ENCODE data around the gene DCC. TPM values are rescaled to one million over a fixed set of nuclear protein-coding genes. Genes with fewer than 3 reads are reported as not detected.

Gene DCC
- total and polyA plus RNA-seq, 4 donors = 0.16 to 5.3 (median 2.5) TPM

DNA sequence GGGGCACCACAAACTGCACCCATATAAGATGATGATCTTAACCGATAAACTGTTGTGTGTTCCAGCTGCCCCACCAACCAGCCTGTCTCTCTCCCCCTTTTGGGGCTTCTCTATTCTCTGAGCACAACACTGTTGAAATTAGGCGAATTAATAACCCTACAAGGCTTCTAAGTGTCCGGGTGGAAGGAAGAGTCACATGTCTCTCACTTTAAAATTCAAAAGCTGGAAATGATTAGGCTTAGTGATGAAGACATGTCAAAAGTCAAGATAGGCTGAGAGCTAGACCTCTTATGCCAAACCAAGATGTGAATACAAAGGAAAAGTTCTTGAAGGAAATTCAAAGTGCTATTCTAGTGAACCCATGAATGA is 1102.4 kb downstream of the DCC start:
- DNase-seq = no peak
- ATAC-seq (ENCODE audit: insufficient read depth, low FRiP score) = no peak
- H3K4me1 ChIP-seq (ENCODE audit: control insufficient read depth in 5 of 5, insufficient read depth in 5 of 5, low read length in 5 of 5) = no peaks in the 10 kb centered on the region
- no peak overlapping the region for H3K9ac ChIP-seq (ENCODE audit: insufficient read depth in 1 of 2, low read length in 2 of 2)
- 78 to 88% methylated on average over 3 of the region's 3 CpGs for WGBS, 2 donors
- no peak overlapping the region for H3K4me3 ChIP-seq
- no peaks in the 10 kb centered on the region for H3K36me3 ChIP-seq (ENCODE audit: control insufficient read depth in 4 of 4, insufficient read depth in 4 of 4, low read length in 4 of 4)
- no peaks in the 10 kb centered on the region for H3K27me3 ChIP-seq (ENCODE audit: control insufficient read depth in 3 of 3, insufficient read depth in 3 of 3, low read length in 2 of 3)
- H3K27ac ChIP-seq (ENCODE audit: low read depth in 1 of 2, low read length in 1 of 2) = no peak overlapping the region
- TF ChIP-seq, protein P1, sequence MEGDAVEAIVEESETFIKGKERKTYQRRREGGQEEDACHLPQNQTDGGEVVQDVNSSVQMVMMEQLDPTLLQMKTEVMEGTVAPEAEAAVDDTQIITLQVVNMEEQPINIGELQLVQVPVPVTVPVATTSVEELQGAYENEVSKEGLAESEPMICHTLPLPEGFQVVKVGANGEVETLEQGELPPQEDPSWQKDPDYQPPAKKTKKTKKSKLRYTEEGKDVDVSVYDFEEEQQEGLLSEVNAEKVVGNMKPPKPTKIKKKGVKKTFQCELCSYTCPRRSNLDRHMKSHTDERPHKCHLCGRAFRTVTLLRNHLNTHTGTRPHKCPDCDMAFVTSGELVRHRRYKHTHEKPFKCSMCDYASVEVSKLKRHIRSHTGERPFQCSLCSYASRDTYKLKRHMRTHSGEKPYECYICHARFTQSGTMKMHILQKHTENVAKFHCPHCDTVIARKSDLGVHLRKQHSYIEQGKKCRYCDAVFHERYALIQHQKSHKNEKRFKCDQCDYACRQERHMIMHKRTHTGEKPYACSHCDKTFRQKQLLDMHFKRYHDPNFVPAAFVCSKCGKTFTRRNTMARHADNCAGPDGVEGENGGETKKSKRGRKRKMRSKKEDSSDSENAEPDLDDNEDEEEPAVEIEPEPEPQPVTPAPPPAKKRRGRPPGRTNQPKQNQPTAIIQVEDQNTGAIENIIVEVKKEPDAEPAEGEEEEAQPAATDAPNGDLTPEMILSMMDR (IDR thresholded peaks at IDR 0.05; ENCODE audit: control extremely low read depth, extremely low read depth) = no peak
- no peaks in the 10 kb centered on the region for H3K9me3 ChIP-seq (ENCODE audit: control insufficient read depth in 4 of 4, insufficient read depth in 3 of 4, low read length in 3 of 4)

DNA sequence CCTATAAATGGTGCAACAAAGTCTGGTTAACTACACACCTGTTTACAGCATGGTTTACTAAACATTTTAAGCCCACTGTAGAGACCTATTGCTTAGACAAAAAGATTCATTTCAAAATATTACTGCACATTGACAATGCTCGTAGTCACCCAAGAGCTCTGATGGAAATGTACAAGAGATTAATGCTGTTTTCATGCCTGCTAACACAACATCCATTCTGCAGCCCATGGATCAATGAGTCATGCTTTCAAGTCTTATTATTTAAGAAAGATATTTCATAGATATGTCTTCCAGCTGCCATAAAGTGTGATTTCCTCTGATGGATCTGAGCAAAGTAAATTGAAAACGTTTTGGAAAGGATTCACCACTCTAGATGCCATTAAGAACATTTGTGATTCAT is 1103.3 kb downstream of the DCC start:
- Histone ChIP-seq H3K27me3 (ENCODE audit: control insufficient read depth in 3 of 3, insufficient read depth in 3 of 3, low read length in 2 of 3) (no peaks in the 10 kb centered on the region), H3K4me3 (no peak overlapping the region), H3K9ac (ENCODE audit: insufficient read depth in 1 of 2, low read length in 2 of 2) (no peak overlapping the region), H3K27ac (ENCODE audit: low read depth in 1 of 2, low read length in 1 of 2) (no peak overlapping the region), H3K9me3 (ENCODE audit: control insufficient read depth in 4 of 4, insufficient read depth in 3 of 4, low read length in 3 of 4) (no peaks in the 10 kb centered on the region), H3K36me3 (ENCODE audit: control insufficient read depth in 4 of 4, insufficient read depth in 4 of 4, low read length in 4 of 4) (no peaks in the 10 kb centered on the region), H3K4me1 (ENCODE audit: control insufficient read depth in 5 of 5, insufficient read depth in 5 of 5, low read length in 5 of 5) (no peaks in the 10 kb centered on the region)
- ATAC-seq (ENCODE audit: insufficient read depth, low FRiP score) (no peak), DNase-seq (no peak)
- TF ChIP-seq, protein P1 (IDR thresholded peaks at IDR 0.05; ENCODE audit: control extremely low read depth, extremely low read depth) = no peak
- 48 to 68% methylated on average over 2 of the region's 2 CpGs for WGBS, 2 donors

DNA sequence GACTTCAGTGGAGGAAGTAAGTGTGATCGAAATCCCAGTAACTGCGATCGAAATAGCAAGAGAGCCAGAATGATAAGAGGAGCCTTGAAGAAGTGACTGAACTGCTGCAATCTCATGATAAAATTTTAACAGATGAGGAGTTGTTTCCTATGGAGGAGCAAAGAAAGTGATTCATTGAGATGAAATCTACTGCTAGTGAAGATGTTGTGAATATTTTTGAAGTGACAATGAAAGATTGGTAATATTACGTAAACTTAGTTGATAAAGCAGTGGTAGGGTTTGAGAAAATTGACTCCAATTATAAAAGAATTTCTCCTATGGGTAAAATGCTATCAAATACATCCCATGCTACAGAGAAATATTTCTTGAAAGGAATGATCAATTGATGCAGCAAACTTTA is 1103.8 kb downstream of the DCC start:
- no peak for DNase-seq
- TF ChIP-seq, protein P1 (IDR thresholded peaks at IDR 0.05; ENCODE audit: control extremely low read depth, extremely low read depth) = no peak
- Histone ChIP-seq H3K9me3 (ENCODE audit: control insufficient read depth in 4 of 4, insufficient read depth in 3 of 4, low read length in 3 of 4) (no peaks in the 10 kb centered on the region), H3K9ac (ENCODE audit: insufficient read depth in 1 of 2, low read length in 2 of 2) (no peak overlapping the region), H3K27ac (ENCODE audit: low read depth in 1 of 2, low read length in 1 of 2) (no peak overlapping the region), H3K4me1 (ENCODE audit: control insufficient read depth in 5 of 5, insufficient read depth in 5 of 5, low read length in 5 of 5) (no peaks in the 10 kb centered on the region), H3K36me3 (ENCODE audit: control insufficient read depth in 4 of 4, insufficient read depth in 4 of 4, low read length in 4 of 4) (no peaks in the 10 kb centered on the region), H3K27me3 (ENCODE audit: control insufficient read depth in 3 of 3, insufficient read depth in 3 of 3, low read length in 2 of 3) (no peaks in the 10 kb centered on the region), H3K4me3 (no peak overlapping the region)
- 71 to 84% methylated on average over 4 of the region's 4 CpGs for WGBS, 2 donors
- ATAC-seq (ENCODE audit: insufficient read depth, low FRiP score) = no peak

DNA sequence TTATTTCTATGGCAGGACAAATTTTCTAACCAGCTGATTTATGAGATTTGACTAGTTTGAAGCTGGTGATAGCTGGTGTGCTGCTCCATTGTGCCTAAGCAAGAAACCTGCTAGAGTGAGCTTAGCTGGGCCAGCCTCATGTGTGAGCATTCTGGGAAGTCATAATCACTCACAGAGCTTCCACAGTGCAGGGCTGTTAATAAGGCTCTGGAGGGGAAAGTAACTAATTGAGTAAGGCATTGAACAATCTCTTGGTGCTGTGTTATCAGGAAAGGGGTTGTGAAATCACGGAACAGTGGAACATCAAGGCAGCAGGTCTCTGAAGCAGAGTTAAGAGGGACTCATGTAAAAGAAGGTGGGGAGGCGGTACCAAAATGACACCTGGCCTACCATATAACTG is 1111.9 kb downstream of the DCC start:
- Histone ChIP-seq H3K4me1 (ENCODE audit: control insufficient read depth in 5 of 5, insufficient read depth in 5 of 5, low read length in 5 of 5) (no peaks in the 10 kb centered on the region), H3K27me3 (ENCODE audit: control insufficient read depth in 3 of 3, insufficient read depth in 3 of 3, low read length in 2 of 3) (no peaks in the 10 kb centered on the region), H3K36me3 (ENCODE audit: control insufficient read depth in 4 of 4, insufficient read depth in 4 of 4, low read length in 4 of 4) (peaks cover 0 to 1% (median 0%) of the 10 kb centered on the region in 4 donors), H3K4me3 (no peak overlapping the region), H3K9ac (ENCODE audit: insufficient read depth in 1 of 2, low read length in 2 of 2) (no peak overlapping the region), H3K9me3 (ENCODE audit: control insufficient read depth in 4 of 4, insufficient read depth in 3 of 4, low read length in 3 of 4) (no peaks in the 10 kb centered on the region), H3K27ac (ENCODE audit: low read depth in 1 of 2, low read length in 1 of 2) (no peak overlapping the region)
- ATAC-seq (ENCODE audit: insufficient read depth, low FRiP score) (no peak), DNase-seq (no peak)
- WGBS, 2 donors = 33 to 60% methylated on average over 2 of the region's 2 CpGs
- TF ChIP-seq, protein P1 (IDR thresholded peaks at IDR 0.05; ENCODE audit: control extremely low read depth, extremely low read depth) = no peak

All from lung (tissue), 12 donors.